H1 (cell line): Measurements from ENCODE around the gene ANXA9. TPM values are rescaled to one million over a fixed set of nuclear protein-coding genes. Genes with fewer than 3 reads are reported as not detected.

Experiments
- CTCF ChIA-PET: fragments of 300-600 bp; sonication (Branson Sonifier 250); formaldehyde crosslinking; loops from one replicate; lab custom pipeline; 2021; ENCODE audit not compliant: partially characterized antibody; lab: Charles Lee
- POLR2A ChIA-PET: fragments of 300-600 bp; sonication (Branson Sonifier 250); formaldehyde crosslinking; loops from one replicate; lab custom pipeline; 2021; ENCODE audit warnings: inconsistent platforms; ENCODE audit not compliant: partially characterized antibody; lab: Charles Lee
- DNase-seq, 2 experiments: peaks; one replicate each; pipeline versions ENCODE4 v3.0.0 to v3.0.0-alpha.2; 2010 to 2022; ENCODE audit warnings: low spot score in 2 of 2, low read depth in 1 of 2, mixed read lengths in 1 of 2
- FAIRE-seq: peaks from 2 replicates; lab custom pipeline; 2011; peaks lifted over from hg19 to GRCh38; lab: Jason Lieb, UNC
- H2AFZ ChIP-seq: 2 replicates; pipeline ENCODE4 v1.8.1; 2012; ENCODE audit warnings: low read length, inconsistent platforms
- H2AK5ac ChIP-seq: 2 replicates; pipeline ENCODE4 v1.6.1; 2013; ENCODE audit warnings: low read depth, low read length
- H2BK120ac ChIP-seq: replicated peaks from 2 replicates; pipeline ENCODE3; 2013; ENCODE audit warnings: low read depth, low read length, inconsistent platforms
- H2BK12ac ChIP-seq: 2 replicates; pipeline ENCODE4 v1.6.1; 2013; ENCODE audit warnings: low read depth, low read length
- H2BK15ac ChIP-seq: 2 replicates; pipeline ENCODE4 v1.6.1; 2013; ENCODE audit warnings: low read length
- H2BK20ac ChIP-seq: 2 replicates; pipeline ENCODE4 v1.6.1; 2013; ENCODE audit warnings: low read length
- H2BK5ac ChIP-seq: 2 replicates; pipeline ENCODE4 v1.6.1; 2013; ENCODE audit warnings: low read depth, low read length
- H3K14ac ChIP-seq: 2 replicates; pipeline ENCODE4 v1.6.1; 2013; ENCODE audit warnings: inconsistent platforms; ENCODE audit not compliant: insufficient read length
- H3K18ac ChIP-seq: 2 replicates; pipeline ENCODE4 v1.6.1; 2013; ENCODE audit warnings: low read length; ENCODE audit errors: extremely low read depth
- H3K23ac ChIP-seq: 2 replicates; pipeline ENCODE4 v1.6.1; 2013; ENCODE audit warnings: inconsistent platforms; ENCODE audit not compliant: insufficient read length
- H3K23me2 ChIP-seq: 2 replicates; pipeline ENCODE4 v1.6.1; 2013; ENCODE audit warnings: low read depth, low read length
- H3K27ac ChIP-seq: 2 replicates; pipeline ENCODE4 v1.6.1; 2011; ENCODE audit warnings: low read depth, low read length, inconsistent platforms
- H3K27me3 ChIP-seq, 4 experiments: replicated peaks in 1 of 4; 1 replicate in 1 of 4; 2 replicates in 3 of 4; pipeline versions ENCODE4 v1.6.1 to v1.8.1; 2011 to 2013; ENCODE audit warnings: low read length in 3 of 4, mild to moderate bottlenecking in 3 of 4, inconsistent platforms in 2 of 4, mixed read lengths in 2 of 4, moderate library complexity in 1 of 4; ENCODE audit not compliant: control insufficient read depth in 3 of 4, insufficient read depth in 3 of 4; ENCODE audit errors: extremely low read depth in 1 of 4
- H3K36me3 ChIP-seq, 4 experiments: 2 replicates each; pipeline versions ENCODE4 v1.6.1 to v1.8.1; 2011 to 2013; ENCODE audit warnings: mild to moderate bottlenecking in 4 of 4, low read length in 3 of 4, moderate library complexity in 2 of 4, control low read depth in 1 of 4, inconsistent platforms in 1 of 4; ENCODE audit not compliant: insufficient read depth in 4 of 4, control insufficient read depth in 2 of 4
- H3K4ac ChIP-seq: replicated peaks from 2 replicates; pipeline ENCODE3; 2013; ENCODE audit warnings: low read length, low read depth, mixed read lengths, inconsistent platforms; ENCODE audit not compliant: insufficient read length
- H3K4me1 ChIP-seq, 4 experiments: replicated peaks in 1 of 4; 1 replicate in 1 of 4; 2 replicates in 3 of 4; pipeline versions ENCODE4 v1.6.1 to v1.8.1; 2011 to 2013; ENCODE audit warnings: low read length in 3 of 4, inconsistent platforms in 2 of 4, mixed read lengths in 1 of 4; ENCODE audit not compliant: insufficient read depth in 4 of 4, control insufficient read depth in 3 of 4
- H3K4me2 ChIP-seq, 2 experiments: 2 replicates each; pipeline versions ENCODE4 v1.6.1 to v1.8.1; 2011 to 2013; ENCODE audit warnings: low read depth in 2 of 2, low read length in 2 of 2, control low read depth in 1 of 2, inconsistent platforms in 1 of 2, mild to moderate bottlenecking in 1 of 2; ENCODE audit not compliant: insufficient read depth in 1 of 2
- H3K4me3 ChIP-seq, 4 experiments: fragments of 200-600, 300-600 bp in 1 of 4; sonication (generic), shearing (Covaris generic), sonication (Bioruptor Twin) in 1 of 4; 2 replicates each; pipeline versions ENCODE4 v1.5.1 to v1.8.1; 2011 to 2016; ENCODE audit warnings: low read length in 4 of 4, low read depth in 3 of 4, control low read depth in 2 of 4, inconsistent platforms in 2 of 4, mild to moderate bottlenecking in 2 of 4, mixed read lengths in 1 of 4, moderate library complexity in 1 of 4; ENCODE audit not compliant: insufficient read depth in 2 of 4; ENCODE audit errors: extremely low read depth in 1 of 4
- H3K56ac ChIP-seq: replicated peaks from 2 replicates; pipeline ENCODE3; 2013; ENCODE audit warnings: low read depth, mild to moderate bottlenecking, mixed read lengths, low read length, inconsistent platforms; ENCODE audit not compliant: insufficient read length
- H3K79me1 ChIP-seq: 2 replicates; pipeline ENCODE4 v1.6.1; 2013; ENCODE audit warnings: low read depth, low read length, control low read depth
- H3K79me2 ChIP-seq, 2 experiments: 2 replicates each; pipeline versions ENCODE4 v1.6.1 to v1.8.1; 2012 to 2013; ENCODE audit warnings: low read length in 2 of 2, mild to moderate bottlenecking in 2 of 2, inconsistent platforms in 1 of 2; ENCODE audit not compliant: insufficient read depth in 2 of 2, control insufficient read depth in 1 of 2
- H3K9ac ChIP-seq, 4 experiments: replicated peaks in 1 of 4; 1 replicate in 1 of 4; 2 replicates in 3 of 4; pipeline versions ENCODE4 v1.6.1 to v1.8.1; 2011 to 2013; ENCODE audit warnings: low read depth in 3 of 4, low read length in 3 of 4, control low read depth in 2 of 4, mild to moderate bottlenecking in 2 of 4, moderate library complexity in 2 of 4, inconsistent platforms in 1 of 4; ENCODE audit errors: extremely low read depth in 1 of 4
- H3K9me3 ChIP-seq, 2 experiments: 2 replicates each; pipeline versions ENCODE4 v1.6.1 to v1.8.1; 2012 to 2013; ENCODE audit warnings: mild to moderate bottlenecking in 2 of 2, moderate library complexity in 2 of 2, control low read depth in 1 of 2, inconsistent platforms in 1 of 2, low read depth in 1 of 2, low read length in 1 of 2, mixed read lengths in 1 of 2; ENCODE audit not compliant: insufficient read depth in 2 of 2
- H4K20me1 ChIP-seq, 2 experiments: replicated peaks in 1 of 2; 2 replicates each; pipeline versions ENCODE3 to v1.8.1; 2011 to 2013; ENCODE audit warnings: inconsistent platforms in 2 of 2, low read length in 2 of 2, mild to moderate bottlenecking in 1 of 2; ENCODE audit not compliant: insufficient read depth in 2 of 2, control insufficient read depth in 1 of 2
- H4K5ac ChIP-seq: 2 replicates; pipeline ENCODE4 v1.6.1; 2013; ENCODE audit warnings: low read length, low read depth, mixed read lengths, inconsistent platforms; ENCODE audit not compliant: insufficient read length
- H4K8ac ChIP-seq: 2 replicates; pipeline ENCODE4 v1.8.0; 2013; ENCODE audit warnings: mild to moderate bottlenecking, moderate library complexity, low read length, inconsistent platforms; ENCODE audit not compliant: insufficient read depth; ENCODE audit errors: extremely low read depth
- H4K91ac ChIP-seq: replicated peaks from 2 replicates; pipeline ENCODE3; 2013; ENCODE audit warnings: low read length, mixed read lengths, inconsistent platforms; ENCODE audit not compliant: insufficient read length
- ATF3 ChIP-seq: IDR thresholded peaks from 2 replicates; pipeline ENCODE4 v1.6.1; 2011; ENCODE audit warnings: low read depth, mild to moderate bottlenecking, low read length; ENCODE audit not compliant: insufficient read depth
- CREB1 ChIP-seq: IDR thresholded peaks from 2 replicates; pipeline ENCODE4 v1.6.1; 2012; ENCODE audit warnings: inconsistent platforms
- JUND ChIP-seq: IDR thresholded peaks from 2 replicates; pipeline ENCODE4 v1.6.1; 2011; ENCODE audit warnings: mild to moderate bottlenecking, improper control_type of control experiment, low read length
- KDM1A ChIP-seq: fragments of 200-600, 300-600 bp; sonication (generic); IDR thresholded peaks from 2 replicates; pipeline ENCODE4 v1.7.1; 2016; ENCODE audit warnings: mild to moderate bottlenecking, low read length, borderline replicate concordance
- POLR2AphosphoS5 ChIP-seq: IDR thresholded peaks from 2 replicates; pipeline ENCODE4 v1.6.1; 2011; ENCODE audit warnings: low read depth, low read length
- POU5F1 ChIP-seq: IDR thresholded peaks from 2 replicates; pipeline ENCODE4 v1.6.1; 2011; ENCODE audit warnings: low read depth, mild to moderate bottlenecking, low read length, moderate library complexity
- RAD21 ChIP-seq, 2 experiments: IDR thresholded peaks in 1 of 2; conservative IDR thresholded peaks in 1 of 2; 2 replicates each; pipeline ENCODE4 v1.6.1; 2011; ENCODE audit warnings: low read depth in 2 of 2, low read length in 2 of 2, improper control_type of control experiment in 1 of 2, inconsistent platforms in 1 of 2, mild to moderate bottlenecking in 1 of 2, moderate library complexity in 1 of 2
- RBBP5 ChIP-seq: IDR thresholded peaks from 2 replicates; pipeline ENCODE4 v1.7.1; 2012; ENCODE audit warnings: low read depth, mild to moderate bottlenecking, inconsistent platforms, low read length, moderate library complexity, borderline replicate concordance
- SP2 ChIP-seq: IDR thresholded peaks from 2 replicates; pipeline ENCODE4 v1.6.1; 2012; ENCODE audit warnings: mild to moderate bottlenecking, low read length, inconsistent platforms
- SUZ12 ChIP-seq: fragments of 200-600 bp; sonication (generic); IDR thresholded peaks from 2 replicates; pipeline ENCODE4 v1.6.1; 2012; ENCODE audit warnings: mild to moderate bottlenecking, inconsistent platforms, low read length, moderate library complexity, mixed read lengths
- WGBS, 2 experiments: shearing (Covaris generic) in 1 of 2; methylation state at CpG; one replicate each; pipeline versions ENCODE4 v1.1.6 to v1.1.7; 2013 to 2015; ENCODE audit warnings: low lambda C conversion rate in 2 of 2, mixed read lengths in 2 of 2, inconsistent platforms in 1 of 2, low coverage in 1 of 2, missing lambda C conversion rate in 1 of 2; ENCODE audit not compliant: insufficient replicate concordance in 2 of 2, insufficient coverage in 1 of 2, insufficient read length in 1 of 2; ENCODE audit errors: extremely low coverage in 1 of 2, missing lambda C conversion rate in 1 of 2; 5-methylcytosine and 5-hydroxymethylcytosine counted together
- polyA plus RNA-seq, 7 experiments: library from polyadenylated mRNA; depleted of rRNA in 3 of 7; stranded (reverse) in 5 of 7; unstranded in 2 of 7; fragments of >200 nt in 5 of 7; fragments of 200-250 nt in 2 of 7; gene quantifications; 1 replicate in 5 of 7; 2 replicates in 1 of 7; 4 replicates in 1 of 7; pipeline versions ENCODE4 v1.2.1 to v1.2.3, GENCODE V29; 2011 to 2013; ENCODE audit warnings: missing spikeins in 2 of 7, mixed read lengths in 2 of 7
- total RNA-seq: library from RNA; stranded (reverse); fragmentation: NEBNext Ultra II Directional; extraction: Animal tissue kit (Norgen Biotek cat#: 25700); gene quantifications from 2 replicates; pipeline ENCODE4 v1.2.1, GENCODE V29; 2021

The ANXA9 gene
- total and polyA plus RNA-seq, 2 of the 8 experiments (the other 6 are each of a cell fraction or from before 2014, with no cell fraction given): 1.8 to 3.5 TPM

- H3K36me3 ChIP-seq: peaks cover 0 to 7% (median 5%) of the 10 kb centered on the region in 4 experiments; a peak in 6 of 8 replicates
- no peaks in the 10 kb centered on the region for H4K20me1 ChIP-seq
- H3K9ac ChIP-seq: no peak overlapping the region
- H3K56ac ChIP-seq: no peak overlapping the region
- POLR2A ChIA-PET: interaction anchor here (0.9 to 1.2 kb wide), 7 partner anchors 13 to 423 kb away, joined by 3 to 4 read pairs (median 3); no protein-coding TSS in a partner anchor
- no peak overlapping the region for H4K5ac ChIP-seq
- no peak overlapping the region for H3K27ac ChIP-seq
- H2BK120ac ChIP-seq: no peak overlapping the region
- peaks cover 0 to 6% (median 4%) of the 10 kb centered on the region in 4 experiments; a peak in 4 of 7 replicates for H3K4me1 ChIP-seq
- H3K23ac ChIP-seq: no peak overlapping the region
- no peak overlapping the region for H3K14ac ChIP-seq
- DNase-seq (no peak), FAIRE-seq (no peak)
- H2AK5ac ChIP-seq: no peak overlapping the region
- 86% methylated on average over 4 of the region's 4 CpGs; no CpG with 5 or more reads in 1 of the 2 experiments for WGBS, 2 experiments
- H2BK15ac ChIP-seq: no peak overlapping the region
- H2BK12ac ChIP-seq: no peak overlapping the region
- H3K23me2 ChIP-seq: peaks cover 3% of the 10 kb centered on the region; the same call in 1 of the 2 replicates
- no peak overlapping the region for H4K91ac ChIP-seq
- H3K4ac ChIP-seq: no peak overlapping the region
- H2BK5ac ChIP-seq: no peak overlapping the region
- H3K9me3 ChIP-seq: no peaks in the 10 kb centered on the region
- H3K79me2 ChIP-seq: no peaks in the 10 kb centered on the region
- TF ChIP-seq RAD21 (IDR thresholded peaks at IDR 0.05 in 1 of 2, conservative IDR thresholded peaks at IDR 0.05 in 1 of 2; ENCODE audit: low read depth in 2 of 2, low read length in 2 of 2): no peak
- no peak for TF ChIP-seq RBBP5
- no peak for TF ChIP-seq JUND
- no peak for TF ChIP-seq SUZ12
- TF ChIP-seq KDM1A: no peak
- no peak for TF ChIP-seq ATF3
- TF ChIP-seq POU5F1: no peak
- TF ChIP-seq POLR2AphosphoS5: no peak
- TF ChIP-seq SP2: no peak
- TF ChIP-seq CREB1: no peak
- H2AFZ ChIP-seq: no peak overlapping the region
- H4K8ac ChIP-seq: no peak overlapping the region
- no peak overlapping the region for H2BK20ac ChIP-seq
- H3K79me1 ChIP-seq: no peaks in the 10 kb centered on the region
- H3K27me3 ChIP-seq: no peaks in the 10 kb centered on the region
- CTCF ChIA-PET: interaction anchor here (0.5 to 7.8 kb wide), 8 partner anchors 8 to 609 kb away, joined by 3 to 142 read pairs (median 4); partner anchors contain the start of gene ANXA9
- H3K4me3 ChIP-seq: no peak overlapping the region
- H3K18ac ChIP-seq: no peak overlapping the region
- no peak overlapping the region for H3K4me2 ChIP-seq
These were observed 19.5 kb downstream of the ANXA9 start for GRCh38 chr1:151001602-151002001.
